HepG2 (cell line): ENCODE measurements around the gene PLEKHG4B. TPM values are rescaled to one million over a fixed set of nuclear protein-coding genes. Genes with fewer than 3 reads are reported as not detected.

Experiments used
- ATAC-seq: fragments of 200-7000 bp; cut with Tn5 transposase; 3 replicates; pipeline ENCODE4 v1.9.1; 2020; ENCODE audit warnings: mild to moderate bottlenecking, moderate library complexity
- BruUV-seq: library from RNA; stranded (reverse); fragments of 400-500 nt; replicated peaks from 2 replicates; lab custom pipeline; 2021; lab: Mats Ljungman, UMichigan
- CTCF ChIA-PET: fragments of 300-600 bp; formaldehyde crosslinking; extraction: SDS; loops from one replicate; lab custom pipeline; 2021; ENCODE audit warnings: low total read pairs, inconsistent platforms, low intra/inter-chr PET ratio; lab: Yijun Ruan, JAX
- POLR2A ChIA-PET: fragments of 350-600 bp; sonication (Branson Sonifier 250); formaldehyde crosslinking; loops from one replicate; lab custom pipeline; 2020; ENCODE audit warnings: antibody characterized with exemption, inconsistent platforms; lab: Yijun Ruan, JAX
- DNase-seq: peaks from one replicate; pipeline ENCODE4 v3.0.0-alpha.2; 2015; ENCODE audit warnings: low spot score
- FAIRE-seq: peaks from 3 replicates; lab custom pipeline; 2011; peaks lifted over from hg19 to GRCh38; lab: Jason Lieb, UNC
- H2AFZ ChIP-seq: one replicate; pipeline ENCODE4 v1.6.1; 2011; ENCODE audit warnings: low read length, inconsistent platforms
- H3K27ac ChIP-seq: fragments of 300-600 bp; 3 replicates; pipeline ENCODE4 v1.8.0; 2011; ENCODE audit warnings: mixed run types, mild to moderate bottlenecking, mixed read lengths, low read length, inconsistent platforms; ENCODE audit not compliant: insufficient read depth; ENCODE audit errors: extremely low read length
- H3K27me3 ChIP-seq, 2 experiments: fragments of 200-600 bp in 1 of 2; 2 replicates in 1 of 2; 3 replicates in 1 of 2; pipeline versions ENCODE4 v1.6.0 to v1.8.0; 2011; ENCODE audit warnings: low read length in 2 of 2, mild to moderate bottlenecking in 2 of 2, moderate library complexity in 2 of 2, inconsistent platforms in 1 of 2; ENCODE audit not compliant: insufficient read depth in 2 of 2, control insufficient read depth in 1 of 2
- H3K36me3 ChIP-seq, 2 experiments: fragments of 200-600 bp in 1 of 2; replicated peaks in 1 of 2; 2 replicates in 1 of 2; 3 replicates in 1 of 2; pipeline versions ENCODE4 v1.5.1 to v1.8.0; 2011; ENCODE audit warnings: low read length in 2 of 2, inconsistent platforms in 1 of 2; ENCODE audit not compliant: insufficient read depth in 2 of 2, control insufficient read depth in 1 of 2
- H3K4me1 ChIP-seq: 2 replicates; pipeline ENCODE4 v1.5.1; 2012; ENCODE audit warnings: low read length, inconsistent platforms; ENCODE audit not compliant: insufficient read depth
- H3K4me2 ChIP-seq: 2 replicates; pipeline ENCODE4 v1.6.0; 2011; ENCODE audit warnings: low read depth, low read length, inconsistent platforms
- H3K4me3 ChIP-seq, 3 experiments: fragments of 200-600 bp in 1 of 3; sonication (generic), shearing (Covaris generic) in 1 of 3; replicated peaks in 1 of 3; 2 replicates each; pipeline ENCODE4 v1.5.1; 2011 to 2016; ENCODE audit warnings: low read length in 3 of 3, inconsistent platforms in 2 of 3, low read depth in 2 of 3, mild to moderate bottlenecking in 2 of 3, control low read depth in 1 of 3, mixed read lengths in 1 of 3; ENCODE audit not compliant: insufficient read depth in 1 of 3
- H3K79me2 ChIP-seq: one replicate; pipeline ENCODE4 v1.6.1; 2011; ENCODE audit warnings: low read length, inconsistent platforms; ENCODE audit not compliant: insufficient read depth
- H3K9ac ChIP-seq: 2 replicates; pipeline ENCODE4 v1.6.0; 2011; ENCODE audit warnings: mild to moderate bottlenecking, low read depth, low read length, inconsistent platforms; ENCODE audit not compliant: insufficient read depth
- H3K9me3 ChIP-seq: 2 replicates; pipeline ENCODE4 v1.5.1; 2012; ENCODE audit warnings: mild to moderate bottlenecking, low read length
- H4K20me1 ChIP-seq: 2 replicates; pipeline ENCODE4 v1.6.0; 2011; ENCODE audit warnings: inconsistent platforms, mild to moderate bottlenecking, low read length, moderate library complexity; ENCODE audit not compliant: insufficient read depth
- CREB3 ChIP-seq: sonication (generic); formaldehyde crosslinking; IDR thresholded peaks from 2 replicates; pipeline ENCODE4 v1.5.0; 2020; ENCODE audit warnings: missing genetic modification reagents
- CTCF ChIP-seq: sonication (generic); formaldehyde crosslinking; IDR thresholded peaks from 2 replicates; pipeline ENCODE4 v1.5.0; 2020; ENCODE audit warnings: mild to moderate bottlenecking, missing genetic modification reagents, moderate library complexity
- ELF4 ChIP-seq: sonication (generic); formaldehyde crosslinking; IDR thresholded peaks from 2 replicates; pipeline ENCODE4 v1.5.0; 2020; ENCODE audit warnings: missing genetic modification reagents, mild to moderate bottlenecking, moderate library complexity, borderline replicate concordance
- ETV5 ChIP-seq: IDR thresholded peaks from 2 replicates; pipeline ENCODE4 v1.6.1; 2018; ENCODE audit warnings: missing biosample characterization, missing genetic modification reagents, inconsistent platforms, borderline replicate concordance
- PAF1 ChIP-seq: IDR thresholded peaks from 2 replicates; pipeline ENCODE4 v1.6.1; 2016; ENCODE audit warnings: missing genetic modification reagents, missing compliant biosample characterization
- ZBTB8A ChIP-seq: sonication (generic); formaldehyde crosslinking; IDR thresholded peaks from 2 replicates; pipeline ENCODE4 v1.4.0; 2020; ENCODE audit warnings: mild to moderate bottlenecking, low read depth, missing genetic modification reagents, borderline replicate concordance
- WGBS: methylation state at CpG from one replicate; pipeline ENCODE4 v1.1.6; 2017; ENCODE audit warnings: low lambda C conversion rate; 5-methylcytosine and 5-hydroxymethylcytosine counted together
- in situ Hi-C: cut with HindIII; loops from 2 replicates; pipeline ENCODE4 v1.10.0; 2017; ENCODE audit warnings: low pct_unique_long_range_greater_than_20kb; ENCODE audit not compliant: extremely low pct_ligation_motif_present
- intact Hi-C: fragments of 100-400 bp; cut with micrococcal nuclease; formaldehyde crosslinking; loops from one replicate; pipeline ENCODE4 v1.10.0; 2022; ENCODE audit not compliant: unreplicated experiment
- polyA plus RNA-seq, 8 experiments: library from polyadenylated mRNA; depleted of rRNA in 3 of 8; stranded (reverse) in 7 of 8; unstranded in 1 of 8; fragments of >200 nt; fragmentation: Illumina TruSeq in 4 of 8; extraction: Trizol in 4 of 8; gene quantifications; 2 replicates each; pipeline versions ENCODE4 v1.2.1 to v1.2.3, GENCODE V29; 2011 to 2016; ENCODE audit warnings: low read depth in 4 of 8, missing spikeins in 1 of 8, mixed read lengths in 1 of 8; ENCODE audit not compliant: insufficient read depth in 1 of 8
- total RNA-seq, 5 experiments: library from RNA; depleted of rRNA; stranded (reverse); fragments of >200 nt; fragmentation: Illumina TruSeq; extraction: Trizol; gene quantifications; 2 replicates each; pipeline ENCODE4 v1.2.3, GENCODE V29; 2016; ENCODE audit warnings: low read depth in 1 of 5

PLEKHG4B gene
- total and polyA plus RNA-seq, 2 of the 13 experiments (the other 11 are each of a cell fraction or from before 2014, with no cell fraction given) = 0.09 TPM; not detected in 1

- TF ChIP-seq CREB3 (CRISPR knock-in tag) = no peak
- TF ChIP-seq CTCF (CRISPR knock-in tag) = no peak
- no peak for TF ChIP-seq ETV5 (CRISPR knock-in tag)
- TF ChIP-seq PAF1 (CRISPR knock-in tag) = no peak
- TF ChIP-seq ZBTB8A (CRISPR knock-in tag) = no peak
- no peak for TF ChIP-seq ELF4 (CRISPR knock-in tag)
- TF ChIP-seq, all 625 proteins: peak for 0
- no peaks in the 10 kb centered on the region for H3K9me3 ChIP-seq
- H3K36me3 ChIP-seq = peaks cover 15 to 40% of the 10 kb centered on the region in 2 experiments; a peak in 4 of 5 replicates
- DNase-seq (no peak), FAIRE-seq (no peak), ATAC-seq (no peak)
- peaks cover 27% of the 10 kb centered on the region for H3K79me2 ChIP-seq
- no peak overlapping the region for H2AFZ ChIP-seq
- ChIA-PET CTCF (no interaction called here), POLR2A (no interaction called here)
- 91% methylated on average over 14 of the region's 14 CpGs for WGBS
- intact Hi-C loops (no loop called here), in situ Hi-C loops (no loop called here)
- no peak overlapping the region for H3K4me2 ChIP-seq
- peaks cover 18% of the 10 kb centered on the region; the same call in 1 of the 2 replicates for H4K20me1 ChIP-seq
- H3K4me3 ChIP-seq = no peak overlapping the region
- H3K27me3 ChIP-seq = no peaks in the 10 kb centered on the region
- H3K9ac ChIP-seq = no peak overlapping the region
- H3K4me1 ChIP-seq = no peaks in the 10 kb centered on the region
- H3K27ac ChIP-seq = no peak overlapping the region
- no TSS peak for BruUV-seq
These were observed 115.6 kb downstream of the PLEKHG4B start for GRCh38 chr5:207599-207998.
